ENCODE measurements around the gene ENTPD8.

Gene ENTPD8

GRCh38 chr9:137407590-137408300 is 33.4 kb downstream of the ENTPD8 start:
- Histone ChIP-seq H3K4me1 (ENCODE audit: low read depth, poor library complexity, severe bottlenecking) (peaks cover 22% of the 10 kb centered on the region), H3K4me3 (IDR thresholded peaks at IDR 0.05; ENCODE audit: insufficient read depth, low read depth, low read length) (no peak overlapping the region), H3K27me3 (ENCODE audit: insufficient read depth, low read depth) (no peaks in the 10 kb centered on the region), H3K79me2 (ENCODE audit: insufficient read depth, low read depth) (no peaks in the 10 kb centered on the region), H3K36me3 (ENCODE audit: insufficient read depth) (no peaks in the 10 kb centered on the region), H3K9ac (no peak overlapping the region), H4K20me1 (ENCODE audit: insufficient read depth) (no peaks in the 10 kb centered on the region), H2AFZ (ENCODE audit: low read depth) (no peak overlapping the region), H3K4me2 (no peak overlapping the region), H3K27ac (no peak overlapping the region)
- TF ChIP-seq CTCF (conservative IDR thresholded peaks at IDR 0.05; ENCODE audit: low read depth, low read length), result no peak

DNA sequence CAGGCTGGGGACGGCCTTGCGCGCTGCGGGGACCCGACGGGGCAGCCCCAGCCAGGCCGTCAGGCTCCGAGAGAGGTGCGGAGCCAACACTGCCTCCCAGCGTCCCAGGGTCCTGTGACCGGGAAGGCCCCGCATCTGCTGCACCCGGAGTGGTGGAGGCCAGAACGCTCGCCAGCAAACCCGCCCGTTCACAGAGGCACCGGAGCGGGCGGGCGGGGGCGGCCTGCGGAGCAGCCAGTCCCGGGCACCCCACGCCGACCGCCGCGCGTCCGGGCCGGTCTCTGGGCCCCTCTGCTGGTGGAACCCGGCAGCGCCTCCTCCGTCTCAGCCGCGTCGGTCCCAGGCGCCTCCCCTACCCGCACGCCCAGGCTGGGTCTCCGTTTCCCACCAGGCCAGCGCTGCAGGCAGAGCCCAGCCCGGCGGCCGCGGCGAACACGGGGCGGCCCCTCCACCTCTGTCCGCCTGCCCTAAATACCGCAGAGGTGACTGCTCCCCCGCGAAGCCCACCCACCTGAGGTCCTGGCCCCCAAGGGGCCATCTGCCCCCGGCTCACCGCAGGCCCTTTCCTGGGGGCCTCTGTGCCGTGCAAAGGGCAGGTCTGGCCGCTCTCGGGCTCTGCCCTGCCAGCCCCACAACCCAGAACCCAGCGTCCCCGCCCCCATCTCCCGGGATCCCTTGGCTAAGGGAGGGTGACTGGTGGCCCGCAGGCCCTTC is 34.1 kb downstream of the ENTPD8 start:
- no peaks in the 10 kb centered on the region for H3K27me3 ChIP-seq (ENCODE audit: insufficient read depth, low read depth)
- no peak overlapping the region for H2AFZ ChIP-seq (ENCODE audit: low read depth)
- H3K27ac ChIP-seq, result no peak overlapping the region
- H3K36me3 ChIP-seq (ENCODE audit: insufficient read depth), result no peaks in the 10 kb centered on the region
- TF ChIP-seq CTCF (conservative IDR thresholded peaks at IDR 0.05; ENCODE audit: low read depth, low read length), result no peak
- H3K79me2 ChIP-seq (ENCODE audit: insufficient read depth, low read depth), result no peaks in the 10 kb centered on the region
- H3K4me3 ChIP-seq (IDR thresholded peaks at IDR 0.05; ENCODE audit: insufficient read depth, low read depth, low read length), result no peak overlapping the region
- H3K4me2 ChIP-seq, result no peak overlapping the region
- no peaks in the 10 kb centered on the region for H4K20me1 ChIP-seq (ENCODE audit: insufficient read depth)
- H3K4me1 ChIP-seq (ENCODE audit: low read depth, poor library complexity, severe bottlenecking), result peaks cover 15% of the 10 kb centered on the region
- no peak overlapping the region for H3K9ac ChIP-seq

DNA sequence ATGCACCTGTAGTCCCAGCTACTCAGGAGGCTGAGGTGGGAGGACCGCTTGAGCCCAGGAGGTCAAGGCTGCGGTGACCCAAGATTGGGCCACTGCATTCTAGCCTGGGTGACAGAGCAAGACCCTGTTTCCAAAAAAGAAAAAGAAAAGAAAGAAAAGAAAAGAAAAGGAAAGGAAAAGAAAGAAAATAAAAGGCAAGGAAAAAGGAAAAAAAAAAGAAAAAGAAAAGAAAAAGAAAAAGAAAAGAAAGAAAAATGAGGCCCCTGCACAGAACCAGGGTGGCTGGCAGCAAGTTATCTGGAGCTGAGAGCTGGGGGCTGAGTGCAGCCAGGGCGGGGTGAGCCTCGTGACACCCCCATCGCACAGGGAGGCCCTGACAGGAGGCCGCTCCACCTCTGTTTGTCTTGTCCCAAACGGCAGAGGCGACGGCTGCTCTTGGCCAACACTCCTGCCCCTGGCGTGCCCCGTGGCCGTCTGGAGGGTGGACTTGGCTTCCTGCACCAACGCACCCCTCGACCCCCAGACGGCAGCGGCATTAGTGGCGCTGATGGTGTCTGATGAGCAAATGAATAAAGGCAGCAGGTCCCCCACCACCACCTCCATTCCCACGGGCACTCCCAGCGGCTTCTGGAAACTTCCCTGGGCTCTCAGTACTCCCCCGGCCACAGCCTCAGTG is 34.9 kb downstream of the ENTPD8 start:
- H3K4me3 ChIP-seq (IDR thresholded peaks at IDR 0.05; ENCODE audit: insufficient read depth, low read depth, low read length), result no peak overlapping the region
- H4K20me1 ChIP-seq (ENCODE audit: insufficient read depth), result no peaks in the 10 kb centered on the region
- no peak overlapping the region for H2AFZ ChIP-seq (ENCODE audit: low read depth)

DNA sequence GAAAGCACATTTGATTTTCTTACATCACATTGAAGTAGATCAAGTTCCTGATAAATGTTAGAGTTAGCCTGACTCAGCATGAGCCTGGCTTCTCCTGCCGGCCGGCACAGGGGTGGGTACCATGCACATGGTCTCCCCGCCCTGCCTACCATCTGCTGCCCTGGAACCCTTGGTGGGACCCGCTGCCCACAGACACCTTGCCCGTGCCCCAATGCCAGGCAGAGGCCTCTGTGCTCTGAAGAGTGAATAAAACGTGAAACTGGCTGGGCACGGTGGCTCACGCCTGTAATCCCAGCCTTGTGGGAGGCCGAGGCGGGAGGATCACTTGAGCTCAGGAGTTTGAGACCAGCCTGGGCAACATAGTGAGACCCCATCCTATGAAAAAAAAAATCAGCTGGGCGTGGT is 35.5 kb downstream of the ENTPD8 start:
- no peaks in the 10 kb centered on the region for H3K79me2 ChIP-seq (ENCODE audit: insufficient read depth, low read depth)
- H3K27me3 ChIP-seq (ENCODE audit: insufficient read depth, low read depth), result no peaks in the 10 kb centered on the region
- H3K36me3 ChIP-seq (ENCODE audit: insufficient read depth), result no peaks in the 10 kb centered on the region
- no peak overlapping the region for H3K4me2 ChIP-seq
- H3K9ac ChIP-seq, result no peak overlapping the region
- H3K4me1 ChIP-seq (ENCODE audit: low read depth, poor library complexity, severe bottlenecking), result peaks cover 7% of the 10 kb centered on the region
- TF ChIP-seq CTCF (conservative IDR thresholded peaks at IDR 0.05; ENCODE audit: low read depth, low read length), result no peak
- H3K4me3 ChIP-seq (IDR thresholded peaks at IDR 0.05; ENCODE audit: insufficient read depth, low read depth, low read length), result no peak overlapping the region
- no peaks in the 10 kb centered on the region for H4K20me1 ChIP-seq (ENCODE audit: insufficient read depth)
- no peak overlapping the region for H3K27ac ChIP-seq
- H2AFZ ChIP-seq (ENCODE audit: low read depth), result no peak overlapping the region

More for the DNA sequence above, 34.9 kb downstream of the ENTPD8 start:
- Histone ChIP-seq H3K79me2 (ENCODE audit: insufficient read depth, low read depth) (no peaks in the 10 kb centered on the region), H3K27me3 (ENCODE audit: insufficient read depth, low read depth) (no peaks in the 10 kb centered on the region), H3K4me2 (no peak overlapping the region), H3K36me3 (ENCODE audit: insufficient read depth) (no peaks in the 10 kb centered on the region), H3K27ac (no peak overlapping the region), H3K4me1 (ENCODE audit: low read depth, poor library complexity, severe bottlenecking) (peaks cover 12% of the 10 kb centered on the region), H3K9ac (no peak overlapping the region)
- TF ChIP-seq CTCF (conservative IDR thresholded peaks at IDR 0.05; ENCODE audit: low read depth, low read length), result no peak
